Bronchial epithelial cell (primary cell): ENCODE results near the gene PRDM4. TPM values are rescaled to one million over a fixed set of nuclear protein-coding genes. Genes with fewer than 3 reads are reported as not detected.

ENCODE experiments used
- DNase-seq: peaks from one replicate; pipeline ENCODE4 v3.0.0-alpha.2; 2010; ENCODE audit warnings: low read depth
- FAIRE-seq: peaks from 2 replicates; lab custom pipeline; 2011; peaks lifted over from hg19 to GRCh38; lab: Jason Lieb, UNC
- H3K27me3 ChIP-seq: 2 replicates; pipeline ENCODE4 v1.5.1; 2011; ENCODE audit warnings: low read length; ENCODE audit not compliant: control insufficient read depth, insufficient read depth
- H3K36me3 ChIP-seq: 2 replicates; pipeline ENCODE4 v1.5.1; 2011; ENCODE audit warnings: low read length; ENCODE audit not compliant: control insufficient read depth, insufficient read depth
- H3K4me3 ChIP-seq: 2 replicates; pipeline ENCODE4 v1.5.1; 2011; ENCODE audit warnings: mild to moderate bottlenecking, low read depth, low read length, control low read depth
- total RNA-seq: library from RNA; depleted of rRNA; stranded (reverse); fragments of >200 nt; gene quantifications from 2 replicates; pipeline ENCODE4 v1.2.1, GENCODE V29; 2014
- TF ChIP-seq, protein P1 (sequence below): IDR thresholded peaks from 2 replicates; pipeline ENCODE4 v1.5.1; 2011; ENCODE audit warnings: mild to moderate bottlenecking, moderate library complexity, low read length, control low read depth, inconsistent platforms; ENCODE audit not compliant: insufficient read depth, severe bottlenecking

Gene PRDM4
- total RNA-seq, 1 donor from 2014 or later, result 21.3 TPM

DNA sequence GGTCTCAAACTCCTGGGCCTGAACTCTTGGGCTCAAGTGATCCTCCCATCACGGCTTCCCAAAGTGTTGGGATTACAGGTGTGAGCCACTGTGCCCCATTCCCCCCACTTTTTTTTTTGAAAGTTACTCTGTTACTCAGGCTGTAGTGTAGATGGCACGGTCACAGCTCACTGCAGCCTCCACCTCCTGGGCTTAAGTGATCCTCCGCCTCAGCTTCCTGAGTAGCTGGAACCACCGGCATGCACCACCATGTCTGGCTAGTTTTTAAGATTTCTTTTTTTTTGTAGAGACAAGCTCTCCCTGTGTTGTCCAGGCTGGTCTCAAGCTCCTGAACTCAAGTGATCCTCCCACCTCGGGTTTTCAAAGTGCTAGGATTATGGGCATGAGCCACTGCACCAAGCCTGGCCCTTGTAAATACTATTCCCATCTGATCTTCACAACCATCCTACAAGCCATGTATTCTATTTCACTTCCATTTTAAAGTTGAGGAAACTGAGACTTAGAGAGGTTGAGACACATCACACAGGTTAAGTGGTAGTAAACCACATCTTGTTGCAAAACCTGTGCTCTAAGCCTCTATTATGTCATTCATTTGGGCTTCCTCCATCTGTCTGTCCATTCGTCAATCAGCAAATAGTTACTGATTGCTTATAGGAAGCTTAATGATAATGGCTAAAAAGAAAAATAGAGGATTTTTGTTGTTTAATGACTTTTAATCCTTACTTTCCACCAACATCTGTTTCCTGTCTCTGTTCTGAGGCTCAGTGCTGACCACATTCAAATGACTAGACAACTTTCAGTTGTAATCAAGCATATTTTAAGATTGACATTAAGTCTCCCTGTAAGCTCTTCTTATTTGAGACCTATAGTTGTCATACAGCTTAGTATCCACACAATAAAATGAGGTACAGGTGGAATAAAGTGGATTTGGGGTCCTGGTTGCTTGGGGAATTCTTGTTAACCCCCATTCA is 22.8 kb upstream of the PRDM4 start:
- TF ChIP-seq, protein P1, sequence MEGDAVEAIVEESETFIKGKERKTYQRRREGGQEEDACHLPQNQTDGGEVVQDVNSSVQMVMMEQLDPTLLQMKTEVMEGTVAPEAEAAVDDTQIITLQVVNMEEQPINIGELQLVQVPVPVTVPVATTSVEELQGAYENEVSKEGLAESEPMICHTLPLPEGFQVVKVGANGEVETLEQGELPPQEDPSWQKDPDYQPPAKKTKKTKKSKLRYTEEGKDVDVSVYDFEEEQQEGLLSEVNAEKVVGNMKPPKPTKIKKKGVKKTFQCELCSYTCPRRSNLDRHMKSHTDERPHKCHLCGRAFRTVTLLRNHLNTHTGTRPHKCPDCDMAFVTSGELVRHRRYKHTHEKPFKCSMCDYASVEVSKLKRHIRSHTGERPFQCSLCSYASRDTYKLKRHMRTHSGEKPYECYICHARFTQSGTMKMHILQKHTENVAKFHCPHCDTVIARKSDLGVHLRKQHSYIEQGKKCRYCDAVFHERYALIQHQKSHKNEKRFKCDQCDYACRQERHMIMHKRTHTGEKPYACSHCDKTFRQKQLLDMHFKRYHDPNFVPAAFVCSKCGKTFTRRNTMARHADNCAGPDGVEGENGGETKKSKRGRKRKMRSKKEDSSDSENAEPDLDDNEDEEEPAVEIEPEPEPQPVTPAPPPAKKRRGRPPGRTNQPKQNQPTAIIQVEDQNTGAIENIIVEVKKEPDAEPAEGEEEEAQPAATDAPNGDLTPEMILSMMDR, result no peak
- no peak overlapping the region for H3K4me3 ChIP-seq
- no peaks in the 10 kb centered on the region for H3K36me3 ChIP-seq
- H3K27me3 ChIP-seq, result no peaks in the 10 kb centered on the region
- FAIRE-seq (no peak), DNase-seq (no peak)

DNA sequence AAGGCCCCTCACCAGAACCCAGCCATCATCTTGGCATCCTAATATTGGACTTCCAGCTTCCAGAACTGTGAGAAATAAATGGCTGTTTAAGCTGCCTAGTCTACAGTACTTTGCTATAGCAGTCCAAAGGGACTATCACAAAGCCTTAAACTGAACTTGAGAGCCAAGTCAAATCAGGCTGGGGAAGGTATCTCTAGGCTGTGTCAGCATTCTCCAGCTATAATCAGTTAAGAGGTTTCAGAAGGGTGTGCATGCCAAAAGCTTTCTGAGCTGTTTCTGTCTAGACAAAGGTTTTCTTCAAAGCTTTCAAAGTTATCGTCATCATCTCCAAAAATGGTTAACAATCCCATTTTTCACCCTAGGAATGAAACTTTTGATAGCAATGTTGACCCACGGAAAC is 21.1 kb upstream of the PRDM4 start:
- no peak overlapping the region for H3K4me3 ChIP-seq
- H3K27me3 ChIP-seq, result no peaks in the 10 kb centered on the region
- TF ChIP-seq, protein P1, result no peak
- FAIRE-seq (no peak), DNase-seq (no peak)
- H3K36me3 ChIP-seq, result no peaks in the 10 kb centered on the region

GRCh38 chr12:107780298-107780697 is 19.4 kb upstream of the PRDM4 start:
- no peak for FAIRE-seq

GRCh38 chr12:107779077-107779831 is 18.3 kb upstream of the PRDM4 start:
- H3K36me3 ChIP-seq, result no peaks in the 10 kb centered on the region
- TF ChIP-seq, protein P1, result no peak
- H3K4me3 ChIP-seq, result no peak overlapping the region
- peaks cover 12% of the 10 kb centered on the region for H3K27me3 ChIP-seq
- no peak for FAIRE-seq
- no peak for DNase-seq

More at GRCh38 chr12:107780298-107780697, 19.4 kb upstream of the PRDM4 start:
- DNase-seq, result no peak
- H3K36me3 ChIP-seq, result no peaks in the 10 kb centered on the region
- TF ChIP-seq, protein P1, result no peak
- H3K27me3 ChIP-seq, result peaks cover 4% of the 10 kb centered on the region
- H3K4me3 ChIP-seq, result no peak overlapping the region

GRCh38 chr12:107778383-107779025 is 17.6 kb upstream of the PRDM4 start:
- TF ChIP-seq, protein P1, result no peak
- FAIRE-seq, result no peak
- no peak for DNase-seq
- Histone ChIP-seq H3K4me3 (no peak overlapping the region), H3K36me3 (no peaks in the 10 kb centered on the region), H3K27me3 (peaks cover 17% of the 10 kb centered on the region)
